Activated CD4-positive, CD25-positive, alpha-beta regulatory T cell treated with anti-CD3 and anti-CD28 coated beads, Interleukin-2, amount 50 U/mL, for 16 hours (primary cell): ENCODE results near the gene SPATA6.
"Not testable (repeated sequence)": the region's sequence is repeated elsewhere in the genome, so short reads cannot be mapped to it uniquely, and the experiment has no call there.

Experiments
- DNase-seq: peaks from one replicate; pipeline ENCODE4 v3.0.0-alpha.2; 2020; ENCODE audit warnings: low read depth, low spot score

Gene SPATA6

DNA sequence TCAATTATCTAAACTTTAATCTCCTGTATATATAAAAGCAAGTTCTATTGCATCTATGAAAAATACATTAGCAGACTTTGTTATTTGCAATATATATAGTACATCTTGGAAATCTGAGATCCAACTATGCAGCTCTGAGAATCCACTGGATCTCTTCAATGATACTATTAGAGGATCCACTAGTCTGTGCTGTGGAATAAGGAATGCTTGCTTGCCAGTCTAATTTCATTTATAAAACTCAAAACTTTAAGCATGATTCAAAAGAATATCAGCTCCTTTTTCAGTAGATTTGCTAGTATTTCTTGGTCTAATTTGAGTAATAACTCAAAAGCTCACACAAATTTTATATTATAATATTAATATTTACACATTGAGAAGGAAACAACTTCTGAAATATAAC, 115.1 kb downstream of the SPATA6 start:
- DNase-seq, result no peak

DNA sequence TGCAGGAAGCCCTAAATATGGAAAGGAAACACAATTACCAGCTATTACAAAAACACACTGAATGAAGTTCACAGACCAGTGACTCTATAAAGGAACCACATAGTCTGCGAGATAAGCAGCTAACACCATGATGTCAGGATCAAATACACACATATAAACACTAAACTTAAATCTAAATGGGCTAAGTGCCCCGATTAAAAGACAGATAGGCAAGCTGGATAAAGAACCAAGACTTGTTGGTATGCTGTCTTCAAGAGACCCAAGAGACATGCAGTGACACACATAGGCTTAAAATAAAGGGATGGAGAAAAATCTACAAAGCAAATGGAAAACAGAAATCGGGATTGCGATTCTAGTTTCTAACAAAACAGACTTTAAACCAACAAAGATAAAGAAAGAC, 127.6 kb downstream of the SPATA6 start:
- no peak for DNase-seq

DNA sequence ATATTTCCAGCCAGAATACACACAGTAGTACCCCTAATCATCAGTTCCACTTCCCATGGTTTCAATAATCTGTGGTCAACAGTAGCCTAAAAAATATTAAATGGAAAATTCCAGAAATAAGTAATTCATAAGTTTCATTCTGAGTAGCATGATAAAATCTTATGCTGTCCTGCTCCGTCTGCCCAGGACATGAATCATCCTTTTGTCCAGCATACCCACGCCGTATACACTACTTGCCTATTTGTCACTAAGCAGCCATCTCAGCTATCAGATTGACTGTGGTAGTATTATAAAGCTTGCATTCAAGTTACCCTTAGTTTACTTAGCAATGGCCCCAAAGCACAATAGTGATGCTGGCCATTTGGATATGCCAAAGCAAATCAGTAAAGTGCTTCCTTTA, 130.8 kb downstream of the SPATA6 start:
- DNase-seq, result no peak

DNA sequence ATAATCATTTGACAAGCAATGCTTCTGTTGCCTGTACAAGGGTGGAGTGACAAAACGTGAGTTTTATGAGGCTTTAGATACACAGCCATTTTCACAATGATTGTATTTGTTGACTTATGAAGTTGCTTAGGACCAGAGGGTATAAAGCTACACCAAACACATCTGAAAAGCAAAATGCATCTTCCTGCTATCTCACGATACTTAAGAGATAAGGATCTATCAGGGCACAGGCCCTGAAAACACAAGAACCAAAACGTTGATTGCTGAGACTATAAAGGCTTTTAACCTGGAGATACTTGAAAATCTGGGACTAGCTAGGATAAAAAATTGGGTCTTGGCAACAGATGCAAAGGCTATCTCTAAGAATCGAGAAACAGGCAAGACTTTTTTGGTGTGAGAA, 133.7 kb downstream of the SPATA6 start:
- no peak for DNase-seq

DNA sequence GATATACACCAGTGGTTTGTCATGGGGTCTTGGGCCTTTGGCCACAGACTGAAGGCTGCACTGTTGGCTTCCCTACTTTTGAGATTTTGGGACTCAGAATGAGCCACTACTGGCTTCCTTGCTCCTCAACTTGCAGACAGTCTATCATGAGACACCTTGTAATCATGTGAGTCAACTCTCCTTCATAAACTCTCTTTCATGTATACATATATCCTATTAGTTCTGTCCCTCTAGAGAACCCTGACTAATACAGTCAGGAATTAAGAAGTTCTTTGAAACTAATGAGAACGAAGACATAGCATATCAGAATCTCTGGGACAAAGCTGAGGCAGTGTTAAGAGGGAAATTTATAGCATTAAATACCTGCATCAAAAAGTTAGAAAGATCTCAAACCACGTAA, 138.7 kb downstream of the SPATA6 start:
- DNase-seq, result no peak

DNA sequence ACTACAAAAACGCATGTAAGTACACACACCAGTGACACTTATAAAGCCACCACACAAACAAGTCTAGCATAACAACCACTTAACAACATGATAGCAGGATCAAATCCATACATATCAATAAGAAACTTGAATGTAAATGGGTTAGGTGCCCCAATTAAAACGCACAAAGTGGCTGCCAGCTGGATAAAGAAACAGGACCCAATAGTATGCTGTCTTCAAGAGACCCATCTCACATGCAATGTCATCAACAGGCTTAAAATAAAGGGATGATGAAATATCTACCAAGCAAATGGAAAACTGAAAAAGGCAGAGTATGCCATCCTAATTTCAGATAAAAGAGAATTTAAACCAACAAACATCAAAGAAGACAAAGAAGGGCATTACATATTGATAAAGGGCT, 139.9 kb downstream of the SPATA6 start:
- no peak for DNase-seq

DNA sequence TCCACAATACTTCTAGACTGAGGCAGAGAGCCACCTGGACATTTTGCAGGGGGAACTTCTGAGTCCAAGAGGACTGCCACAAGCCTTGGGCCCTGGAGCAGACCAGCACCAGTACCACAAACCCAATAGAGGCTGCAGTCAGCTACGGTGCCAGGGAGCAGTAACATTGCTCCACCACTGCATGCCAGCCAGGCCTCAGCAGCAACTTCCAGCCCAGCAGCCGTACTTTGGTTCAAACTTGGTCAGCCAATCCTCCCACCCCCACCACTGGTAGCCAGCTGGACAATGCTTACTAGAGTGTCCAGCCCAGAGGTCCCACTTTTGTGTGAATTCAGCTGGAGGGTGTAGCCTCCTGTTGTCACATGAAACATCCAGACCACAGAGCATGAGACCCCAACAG, 142.1 kb downstream of the SPATA6 start:
- no peak for DNase-seq

DNA sequence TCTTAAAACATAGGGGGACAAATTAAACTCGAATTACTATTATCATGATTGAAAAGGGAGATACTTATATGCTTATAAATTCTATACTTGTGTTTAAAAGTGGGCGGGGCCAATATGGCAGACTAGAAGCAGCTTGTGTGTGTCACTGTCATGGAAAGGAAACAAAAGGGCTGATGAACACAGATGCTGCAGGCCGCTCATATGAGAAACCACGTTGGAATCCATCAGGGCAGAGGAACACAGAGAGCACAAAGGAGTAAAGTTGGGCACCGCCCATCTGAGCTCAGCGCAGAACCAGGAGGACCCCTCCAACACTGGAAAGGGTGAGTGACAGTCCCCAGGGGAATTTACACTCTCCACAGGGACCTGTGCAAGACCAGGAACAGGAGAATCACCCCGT, 142.5 kb downstream of the SPATA6 start:
- no peak for DNase-seq

DNA sequence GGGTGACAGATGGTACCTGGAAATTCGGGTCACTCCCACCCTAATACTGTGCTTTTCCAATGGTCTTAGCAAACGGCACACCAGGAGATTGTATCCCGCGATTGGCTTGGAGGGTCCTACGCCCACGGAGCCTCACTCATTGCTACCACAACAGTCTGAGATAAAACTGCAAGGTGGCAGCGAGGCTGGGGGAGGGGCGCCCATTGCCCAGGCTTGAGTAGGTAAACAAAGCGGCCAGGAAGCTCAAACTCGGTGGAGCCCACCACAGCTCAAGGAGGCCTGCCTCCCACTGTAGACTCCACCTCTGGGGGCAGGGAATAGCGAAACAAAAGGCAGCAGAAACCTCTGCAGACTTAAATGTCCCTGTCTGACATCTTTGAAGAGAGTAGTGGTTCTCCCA, 160.2 kb downstream of the SPATA6 start:
- not testable (repeated sequence) for DNase-seq

DNA sequence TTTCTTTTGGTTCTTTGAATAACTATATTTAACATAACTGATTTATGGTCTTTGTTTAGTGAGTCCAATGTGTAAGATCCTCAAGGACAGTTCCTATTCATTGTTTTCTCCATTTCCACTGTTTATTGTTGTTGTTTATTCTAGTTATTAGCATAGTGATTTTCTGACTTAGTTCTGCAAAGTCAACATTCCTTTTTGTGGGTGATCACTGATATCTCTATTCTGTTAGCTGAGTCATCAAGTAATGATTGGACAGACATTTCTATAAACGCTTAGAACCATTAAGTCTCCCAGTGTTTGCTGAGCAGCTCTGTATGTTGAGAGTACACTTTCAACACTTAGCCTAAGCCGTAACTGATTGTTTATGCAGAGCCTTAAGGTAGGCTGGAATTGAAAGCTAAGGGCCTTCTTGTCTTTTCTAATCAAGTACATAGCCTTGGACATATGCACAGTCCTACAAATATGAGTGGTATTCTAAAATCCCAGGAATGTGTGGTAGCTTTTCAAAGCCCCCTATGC, 162.4 kb downstream of the SPATA6 start:
- DNase-seq, result no peak

DNA sequence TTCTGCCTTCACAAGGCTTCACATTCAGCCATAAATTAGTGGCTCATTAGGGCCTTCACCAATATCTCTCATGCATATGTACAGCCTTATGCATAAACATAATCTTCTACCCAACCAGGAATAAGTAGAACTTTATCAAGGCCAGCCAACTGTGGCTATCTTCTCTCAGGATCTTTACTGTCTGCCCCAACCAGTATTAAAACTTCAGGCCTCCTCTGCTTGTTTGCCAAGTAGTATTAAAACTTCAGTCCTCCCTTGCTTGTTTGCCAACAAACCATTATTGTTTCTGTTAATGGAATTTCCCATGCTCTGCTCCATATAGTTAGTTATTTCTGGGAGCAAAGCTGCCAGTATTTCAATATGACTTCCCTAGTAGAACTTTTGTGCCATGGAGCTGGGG, 169.4 kb downstream of the SPATA6 start:
- no peak for DNase-seq

DNA sequence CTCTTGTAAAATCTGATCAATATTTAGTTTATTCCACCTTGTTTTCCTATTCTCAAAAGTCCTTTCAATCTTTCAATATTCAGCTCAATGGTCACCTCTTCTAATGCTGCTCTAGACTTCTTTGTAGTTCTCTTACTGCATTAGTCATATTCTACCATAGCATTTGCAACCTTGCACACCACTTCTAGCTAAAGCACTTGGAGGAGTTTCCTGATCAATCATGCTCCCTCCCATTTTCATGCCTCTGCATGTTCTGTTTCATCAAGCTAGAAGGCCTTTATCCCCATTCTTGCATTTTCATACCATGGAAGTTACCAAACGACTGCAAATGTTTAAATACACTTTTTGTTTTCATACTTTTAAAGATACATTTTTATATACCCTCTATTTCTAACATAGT, 177.3 kb downstream of the SPATA6 start:
- no peak for DNase-seq

DNA sequence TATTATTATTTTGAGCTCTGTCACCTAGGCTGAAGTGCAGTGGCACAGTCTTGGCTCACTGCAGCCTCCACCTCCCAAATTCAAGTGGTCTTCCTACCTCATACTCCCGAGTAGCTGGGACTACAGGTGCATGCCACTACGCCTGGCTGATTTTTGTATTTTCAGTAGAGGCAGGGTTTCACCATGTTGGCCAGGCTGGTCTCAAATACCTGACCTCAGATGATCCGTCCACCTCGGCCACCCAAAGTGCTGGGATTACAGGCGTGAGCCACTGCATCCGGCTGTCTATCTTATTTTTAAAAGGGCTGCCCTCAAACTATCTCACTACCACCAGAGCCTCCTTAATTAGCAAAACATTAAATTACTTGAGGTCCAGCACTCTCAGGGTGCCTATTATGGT, 177.9 kb downstream of the SPATA6 start:
- not testable (repeated sequence) for DNase-seq

DNA sequence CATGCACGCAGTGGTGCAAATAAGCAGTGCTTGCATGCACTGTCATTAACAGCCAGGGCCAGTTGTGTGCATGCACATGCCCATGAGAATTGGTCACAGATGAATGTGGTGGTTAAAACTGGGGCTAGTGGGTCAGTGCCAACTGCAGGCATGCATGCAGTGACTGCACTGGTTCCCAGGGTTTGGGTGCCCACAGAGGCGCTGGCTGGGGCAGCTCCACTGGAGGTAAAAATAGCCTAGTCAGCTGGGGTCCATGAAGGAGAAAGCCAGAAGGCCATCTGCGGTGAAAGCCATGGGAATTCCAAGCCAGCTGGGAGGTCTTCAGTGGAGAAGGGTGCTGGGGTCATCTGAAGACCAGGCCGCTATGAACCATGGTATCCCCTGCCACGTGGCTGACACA, 179.3 kb downstream of the SPATA6 start:
- no peak for DNase-seq

DNA sequence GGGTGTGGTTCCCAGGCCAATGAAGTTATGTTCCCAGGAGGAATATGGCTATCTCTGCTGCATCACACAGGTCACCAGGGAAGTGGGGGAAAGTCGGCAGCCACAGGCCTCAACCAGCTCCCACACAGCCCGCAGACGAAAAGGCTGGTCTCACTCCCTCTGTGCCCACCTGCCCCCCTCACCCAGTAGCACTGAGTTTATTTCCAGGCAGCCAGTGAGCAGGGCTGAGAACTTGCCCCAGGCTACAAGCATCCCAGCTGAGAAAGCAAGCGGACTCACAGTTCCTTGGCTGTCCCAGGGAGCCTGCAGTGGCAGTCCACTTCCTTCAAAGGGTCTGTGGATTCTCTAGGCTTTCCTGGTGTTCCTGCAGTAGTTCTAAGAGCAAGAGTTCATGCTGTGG, 180.6 kb downstream of the SPATA6 start:
- DNase-seq, result no peak

DNA sequence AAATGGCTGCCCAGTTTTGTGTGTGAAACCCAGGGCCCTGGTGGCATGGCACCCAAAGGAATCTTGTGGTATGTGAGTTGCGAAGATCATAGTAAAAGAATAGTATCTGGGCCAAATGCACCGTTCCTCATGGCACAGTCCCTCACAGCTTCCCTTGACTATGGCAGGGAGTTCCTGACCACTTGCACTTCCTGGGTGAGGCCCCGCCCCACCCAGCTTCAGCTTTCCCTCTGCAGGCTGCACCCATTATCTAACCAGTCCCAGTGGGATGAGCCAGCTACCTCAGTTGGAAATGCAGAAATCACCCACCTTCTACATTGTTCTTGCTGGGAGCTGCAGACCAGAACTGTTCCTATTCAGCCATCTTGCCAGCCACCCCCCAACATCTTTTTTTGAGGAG, 186.5 kb downstream of the SPATA6 start:
- DNase-seq, result no peak

DNA sequence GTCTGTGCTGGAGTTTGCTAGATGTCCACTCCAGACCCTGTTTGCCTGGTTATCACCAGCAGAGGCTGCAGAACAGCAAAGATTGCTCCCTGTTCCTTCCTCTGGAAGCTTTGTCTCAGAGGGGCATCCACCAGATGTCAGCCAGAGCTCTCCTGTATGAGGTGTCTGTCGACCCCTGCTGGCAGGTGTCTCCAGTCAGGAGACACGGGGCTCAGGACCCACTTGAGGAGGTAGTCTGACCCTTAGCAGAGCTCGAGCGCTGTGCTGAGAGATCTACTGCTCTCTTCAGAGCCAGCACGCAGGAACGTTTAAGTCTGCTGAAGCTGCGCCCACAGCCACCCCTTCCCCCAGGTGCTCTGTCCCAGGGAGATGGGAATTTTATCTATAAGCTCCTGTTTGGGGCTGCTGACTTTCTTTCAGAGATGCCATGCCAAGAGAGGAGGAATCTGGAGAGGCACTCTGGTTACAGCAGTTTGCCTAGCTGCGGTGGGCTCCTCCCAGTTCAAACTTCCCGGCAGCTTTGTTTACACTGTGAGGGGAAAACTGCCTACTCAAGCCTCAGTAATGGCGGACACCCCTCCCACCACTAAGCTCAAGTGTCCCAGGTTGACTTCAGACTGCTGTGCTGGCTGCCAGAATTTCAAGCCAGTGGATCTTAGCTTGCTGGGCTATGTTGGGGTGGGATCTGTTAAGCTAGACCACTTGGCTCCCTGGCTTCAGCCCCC, 187.1 kb downstream of the SPATA6 start:
- DNase-seq, result not testable (repeated sequence)

DNA sequence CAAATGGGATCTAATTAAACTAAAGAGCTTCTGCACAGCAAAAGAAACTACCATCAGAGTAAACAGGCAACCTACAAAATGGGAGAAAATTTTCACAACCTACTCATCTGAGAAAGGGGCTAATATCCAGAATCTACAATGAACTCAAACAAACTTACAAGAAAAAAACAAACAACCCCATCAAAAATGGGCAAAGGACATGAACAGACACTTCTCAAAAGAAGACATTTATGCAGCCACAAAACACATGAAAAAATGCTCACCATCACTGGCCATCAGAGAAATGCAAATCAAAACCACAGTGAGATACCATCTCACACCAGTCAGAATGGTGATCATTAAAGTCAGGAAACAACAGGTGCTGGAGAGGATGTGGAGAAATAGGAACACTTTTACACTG, 189.7 kb downstream of the SPATA6 start:
- not testable (repeated sequence) for DNase-seq

DNA sequence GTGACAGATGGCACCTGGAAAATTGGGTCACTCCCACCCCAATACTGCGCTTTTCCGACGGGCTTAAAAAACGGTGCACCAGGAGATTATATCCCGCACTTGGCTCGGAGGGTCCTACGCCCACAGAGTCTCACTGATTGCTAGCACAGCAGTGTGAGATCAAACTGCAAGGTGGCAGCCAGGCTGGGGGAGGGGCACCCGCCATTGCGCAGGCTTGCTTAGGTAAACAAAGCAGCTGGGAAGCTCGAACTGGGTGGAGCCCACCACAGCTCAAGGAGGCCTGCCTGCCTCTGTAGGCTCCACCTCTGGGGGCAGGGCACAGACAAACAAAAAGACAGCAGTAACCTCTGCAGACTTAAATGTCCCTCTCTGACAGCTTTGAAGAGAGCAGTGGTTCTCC, 194.6 kb downstream of the SPATA6 start:
- DNase-seq, result not testable (repeated sequence)

DNA sequence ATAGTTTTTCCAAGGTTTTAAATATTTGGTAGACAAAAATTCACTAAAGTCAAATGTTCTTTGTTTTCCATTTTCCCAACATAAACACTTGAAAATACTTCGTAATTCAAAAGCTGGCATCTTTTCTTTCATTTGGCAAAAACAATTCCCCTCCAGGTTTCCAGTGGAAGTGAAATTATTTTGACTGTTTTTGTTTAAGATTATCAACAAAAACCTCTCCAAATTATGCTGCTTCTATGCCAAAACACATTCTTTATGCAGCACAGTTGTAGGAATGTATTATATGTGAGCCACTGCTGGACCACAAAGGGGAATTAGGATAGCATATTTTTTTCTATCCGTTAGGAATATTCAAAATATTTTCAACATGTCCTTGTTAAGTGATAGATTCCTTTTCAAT, 205.4 kb downstream of the SPATA6 start:
- DNase-seq, result no peak

DNA sequence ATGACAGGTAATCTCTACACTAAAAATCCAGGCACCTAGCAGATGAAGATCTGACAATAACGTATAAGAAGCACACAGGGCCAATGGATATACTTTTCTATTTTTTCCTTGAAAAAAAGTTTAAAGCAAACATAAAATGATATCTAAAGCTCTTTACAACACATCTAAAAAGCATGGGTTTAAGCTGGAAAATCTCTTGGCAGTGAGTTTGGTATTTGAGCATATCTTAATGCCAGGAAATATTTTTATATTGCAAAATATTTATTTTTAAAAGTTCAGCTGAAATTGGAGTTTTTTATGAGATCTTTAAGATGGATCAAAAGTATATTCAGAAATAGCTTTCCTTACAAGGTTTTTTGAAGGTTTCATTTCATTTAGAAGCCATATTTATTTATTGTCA, 209.0 kb downstream of the SPATA6 start:
- DNase-seq, result no peak

DNA sequence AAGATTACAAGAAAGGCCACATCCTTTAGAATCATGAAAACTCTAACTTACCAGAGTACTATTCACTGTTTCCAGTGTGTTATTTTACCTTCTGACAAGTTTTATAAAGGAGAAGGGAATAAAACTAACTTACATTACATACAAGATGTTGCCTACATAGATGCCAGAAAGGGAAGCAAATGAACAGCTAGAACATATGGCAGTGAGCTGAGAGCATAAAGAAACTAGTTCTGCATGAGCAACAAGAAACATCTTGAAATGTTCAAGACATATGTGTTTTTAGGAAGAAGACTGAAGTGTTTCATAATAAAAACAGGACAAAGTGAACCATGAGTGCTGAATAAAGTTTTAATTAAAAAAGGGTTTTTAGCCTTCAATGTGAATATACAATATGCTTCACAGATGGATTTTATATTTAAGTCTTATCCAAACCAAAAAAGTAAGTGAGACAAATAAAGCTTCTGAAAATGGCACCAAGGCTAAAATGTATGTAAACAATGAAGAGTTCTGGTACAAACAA, 210.1 kb downstream of the SPATA6 start:
- no peak for DNase-seq

DNA sequence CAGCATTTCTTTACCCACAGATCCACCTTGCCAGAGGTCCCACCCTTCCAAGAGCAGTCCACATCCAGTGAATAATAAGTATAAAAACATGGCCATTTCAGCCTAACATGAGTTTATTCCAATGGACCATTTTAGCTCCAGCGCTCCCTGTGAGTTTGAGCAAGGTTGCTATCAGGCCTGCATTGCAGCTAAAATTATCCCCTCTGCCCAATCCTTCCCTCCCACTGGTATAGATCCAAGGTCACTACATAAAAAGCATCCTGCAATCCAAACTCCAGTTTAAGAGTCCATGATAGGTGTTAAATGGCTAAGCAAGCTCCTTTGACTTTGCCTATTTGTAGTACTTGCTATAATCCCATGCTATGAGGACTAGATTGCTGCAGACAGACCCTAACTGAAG, 213.9 kb downstream of the SPATA6 start:
- no peak for DNase-seq

DNA sequence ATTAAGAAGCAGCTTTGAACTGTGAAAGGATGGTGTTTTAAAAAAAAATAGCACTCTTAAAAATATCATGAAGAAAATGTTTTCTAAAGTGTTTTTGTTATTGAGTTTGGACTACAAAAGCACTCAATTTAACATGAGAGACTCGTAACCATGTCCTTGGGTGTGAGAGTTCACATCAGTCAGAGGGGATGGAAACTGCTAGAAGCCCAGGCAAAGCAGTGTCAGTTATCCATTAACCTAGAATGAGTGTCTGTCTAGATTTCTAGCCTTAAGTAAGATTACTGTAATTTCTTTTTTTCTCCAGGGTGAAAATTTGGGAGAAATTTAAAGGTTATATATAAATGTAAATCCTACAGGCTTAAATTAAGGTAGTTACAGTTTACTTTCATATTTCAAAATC, 217.8 kb downstream of the SPATA6 start:
- DNase-seq, result no peak
